Measurements from ENCODE around the gene BCAS3. TPM values are rescaled to one million over a fixed set of nuclear protein-coding genes. Genes with fewer than 3 reads are reported as not detected.

The BCAS3 gene
- total and polyA plus RNA-seq, 9 donors, result 9.4 to 37.0 (median 21.6) TPM

- intact Hi-C loops (cut with DNase I), result no loop called here
- WGBS, 3 donors, result 92 to 94% (median 93%) methylated on average over 6 of the region's 6 CpGs
These were observed 708.6 kb downstream of the BCAS3 start for GRCh38 chr17:61386251-61386650.

GRCh38 chr17:61387011-61387410 lies 709.4 kb downstream of the BCAS3 start:
- Histone ChIP-seq H3K27ac (no peak overlapping the region), H3K9me3 (no peaks in the 10 kb centered on the region), H3K27me3 (no peaks in the 10 kb centered on the region), H3K36me3 (no peaks in the 10 kb centered on the region), H3K4me3 (no peak overlapping the region), H3K4me1 (ENCODE audit: insufficient read depth) (no peaks in the 10 kb centered on the region)
- TF ChIP-seq EP300 (IDR thresholded peaks at IDR 0.05) (no peak), POLR2A (IDR thresholded peaks at IDR 0.05) (no peak), CTCF (IDR thresholded peaks at IDR 0.05) (no peak)
- no peak for DNase-seq
- 95 to 97% (median 95%) methylated on average over 8 of the region's 8 CpGs for WGBS, 3 donors
- intact Hi-C loops (cut with DNase I), result no loop called here

More at GRCh38 chr17:61386251-61386650, 708.6 kb downstream of the BCAS3 start:
- Histone ChIP-seq H3K9me3 (no peaks in the 10 kb centered on the region), H3K36me3 (no peaks in the 10 kb centered on the region), H3K4me3 (no peak overlapping the region), H3K27me3 (no peaks in the 10 kb centered on the region), H3K27ac (no peak overlapping the region), H3K4me1 (ENCODE audit: insufficient read depth) (no peaks in the 10 kb centered on the region)
- no peak for TF ChIP-seq POLR2A (IDR thresholded peaks at IDR 0.05)
- TF ChIP-seq EP300 (IDR thresholded peaks at IDR 0.05), result no peak
- TF ChIP-seq CTCF (IDR thresholded peaks at IDR 0.05), result no peak
- no peak for DNase-seq

GRCh38 chr17:61387511-61388305 lies 710.1 kb downstream of the BCAS3 start:
- Histone ChIP-seq H3K27ac (no peak overlapping the region), H3K27me3 (no peaks in the 10 kb centered on the region), H3K4me3 (no peak overlapping the region), H3K36me3 (no peaks in the 10 kb centered on the region), H3K9me3 (no peaks in the 10 kb centered on the region), H3K4me1 (ENCODE audit: insufficient read depth) (no peaks in the 10 kb centered on the region)
- 94 to 97% (median 97%) methylated on average over 11 of the region's 11 CpGs for WGBS, 3 donors
- intact Hi-C loops (cut with DNase I), result no loop called here
- DNase-seq, result no peak
- TF ChIP-seq EP300 (IDR thresholded peaks at IDR 0.05) (no peak), POLR2A (IDR thresholded peaks at IDR 0.05) (no peak), CTCF (IDR thresholded peaks at IDR 0.05) (no peak)

- intact Hi-C loops (cut with DNase I), result no loop called here
- Histone ChIP-seq H3K4me1 (ENCODE audit: insufficient read depth) (no peaks in the 10 kb centered on the region), H3K4me3 (no peak overlapping the region), H3K27ac (no peak overlapping the region), H3K36me3 (no peaks in the 10 kb centered on the region), H3K27me3 (no peaks in the 10 kb centered on the region), H3K9me3 (no peaks in the 10 kb centered on the region)
- TF ChIP-seq CTCF (IDR thresholded peaks at IDR 0.05) (no peak), POLR2A (IDR thresholded peaks at IDR 0.05) (no peak), EP300 (IDR thresholded peaks at IDR 0.05) (no peak)
- 87 to 89% (median 88%) methylated on average over 21 of the region's 21 CpGs for WGBS, 3 donors
- no peak for DNase-seq
These were observed 711.1 kb downstream of the BCAS3 start for GRCh38 chr17:61388561-61389356.

All from ovary (tissue), 9 donors.